T-helper 2 cell treated with Interferon-gamma antibody and Interleukin-4, amounts not matched to agents 100 ng/mL and 5 ng/mL, for 36 hours (primary cell): Measurements from ENCODE around the gene MBLAC1. TPM values are rescaled to one million over a fixed set of nuclear protein-coding genes. Genes with fewer than 3 reads are reported as not detected.

Experiments
- intact Hi-C: fragments of 100-400 bp; cut with micrococcal nuclease; formaldehyde crosslinking; loops from one replicate; pipeline ENCODE4 v1.15.1; 2023
- total RNA-seq: library from RNA; stranded (reverse); gene quantifications from 2 replicates; pipeline ENCODE4 v1.2.3, GENCODE V29; 2022

The MBLAC1 gene
- total RNA-seq, 1 donor from 2014 or later: 2.7 TPM

DNA sequence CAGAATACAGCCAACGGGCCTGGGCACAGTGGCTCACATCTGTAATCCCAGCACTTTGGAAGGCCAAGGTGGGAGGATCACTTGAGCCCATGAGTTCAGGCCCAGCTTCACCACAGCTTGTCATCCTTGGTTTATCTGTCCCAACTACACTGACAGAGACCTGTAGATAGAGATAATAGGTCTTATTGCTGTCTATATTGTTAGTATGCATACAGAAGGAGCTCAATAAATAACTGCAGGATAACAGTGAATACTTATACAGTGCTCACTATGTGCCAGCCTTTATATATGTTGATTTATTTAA, 6.1 kb upstream of the MBLAC1 start:
- intact Hi-C loops: no loop called here

DNA sequence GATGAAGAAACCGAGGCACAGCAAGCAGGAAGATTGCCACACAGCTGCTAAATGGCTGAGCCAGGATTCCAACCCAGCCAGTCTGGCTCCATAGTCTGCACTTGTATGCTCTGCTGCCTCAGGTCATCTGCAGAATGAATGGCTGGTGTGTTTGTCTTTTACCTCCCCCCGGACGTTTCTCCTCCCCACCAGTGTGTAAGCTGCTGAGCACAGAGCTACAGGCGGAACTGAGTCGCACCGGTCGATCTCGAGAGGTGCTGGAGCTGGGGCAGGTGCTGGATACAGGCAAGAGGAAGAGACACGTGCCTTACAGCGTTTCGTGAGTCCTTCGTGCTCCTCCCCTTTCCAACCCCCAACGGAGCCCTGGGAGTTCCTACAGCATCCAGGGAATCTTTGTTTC, 4.7 kb upstream of the MBLAC1 start:
- intact Hi-C loops: no loop called here

DNA sequence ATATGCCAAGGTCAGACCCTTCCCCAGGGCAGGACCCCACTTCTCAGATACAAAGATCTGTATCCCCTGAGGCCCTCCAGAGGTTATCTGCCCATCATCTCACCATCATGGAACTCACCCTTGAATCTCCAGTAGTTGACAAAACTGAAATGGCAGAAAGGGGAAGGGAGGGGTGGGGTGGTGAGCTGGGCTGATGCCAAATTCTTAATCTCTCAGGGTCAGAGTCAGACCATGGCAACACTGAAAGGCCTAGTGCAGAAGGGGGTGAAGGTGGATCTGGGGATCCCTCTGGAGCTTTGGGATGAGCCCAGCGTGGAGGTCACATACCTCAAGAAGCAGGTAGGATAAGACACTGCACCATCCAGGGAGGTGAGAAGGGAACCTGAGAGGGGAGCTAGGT, 4.2 kb upstream of the MBLAC1 start:
- intact Hi-C loops: no loop called here

DNA sequence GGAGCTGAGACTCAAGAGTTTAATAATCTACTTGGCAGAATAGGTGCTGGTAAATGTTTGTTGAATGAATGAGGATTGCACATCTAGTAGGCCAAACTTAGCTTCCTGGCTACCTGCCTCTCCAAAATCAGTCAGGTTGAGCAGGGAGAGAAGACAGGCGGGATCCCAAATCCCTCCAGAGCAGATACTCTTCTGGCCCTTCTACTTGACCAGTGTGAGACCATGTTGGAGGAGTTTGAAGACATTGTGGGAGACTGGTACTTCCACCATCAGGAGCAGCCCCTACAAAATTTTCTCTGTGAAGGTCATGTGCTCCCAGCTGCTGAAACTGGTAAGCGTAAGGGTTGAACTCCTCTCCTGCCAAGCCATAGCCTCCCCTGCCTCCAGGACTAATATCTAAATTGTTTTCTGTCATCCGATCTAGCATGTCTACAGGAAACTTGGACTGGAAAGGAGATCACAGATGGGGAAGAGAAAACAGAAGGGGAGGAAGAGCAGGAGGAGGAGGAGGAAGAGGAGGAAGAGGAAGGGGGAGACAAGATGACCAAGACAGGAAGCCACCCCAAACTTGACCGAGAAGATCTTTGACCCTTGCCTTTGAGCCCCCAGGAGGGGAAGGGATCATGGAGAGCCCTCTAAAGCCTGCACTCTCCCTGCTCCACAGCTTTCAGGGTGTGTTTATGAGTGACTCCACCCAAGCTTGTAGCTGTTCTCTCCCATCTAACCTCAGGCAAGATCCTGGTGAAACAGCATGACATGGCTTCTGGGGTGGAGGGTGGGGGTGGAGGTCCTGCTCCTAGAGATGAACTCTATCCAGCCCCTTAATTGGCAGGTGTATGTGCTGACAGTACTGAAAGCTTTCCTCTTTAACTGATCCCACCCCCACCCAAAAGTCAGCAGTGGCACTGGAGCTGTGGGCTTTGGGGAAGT, 2.2 kb upstream of the MBLAC1 start:
- intact Hi-C loops: loop anchor here (5.0 kb wide), 1 partner anchor 42 kb away; the partner anchor contains the start of gene ZNF3

DNA sequence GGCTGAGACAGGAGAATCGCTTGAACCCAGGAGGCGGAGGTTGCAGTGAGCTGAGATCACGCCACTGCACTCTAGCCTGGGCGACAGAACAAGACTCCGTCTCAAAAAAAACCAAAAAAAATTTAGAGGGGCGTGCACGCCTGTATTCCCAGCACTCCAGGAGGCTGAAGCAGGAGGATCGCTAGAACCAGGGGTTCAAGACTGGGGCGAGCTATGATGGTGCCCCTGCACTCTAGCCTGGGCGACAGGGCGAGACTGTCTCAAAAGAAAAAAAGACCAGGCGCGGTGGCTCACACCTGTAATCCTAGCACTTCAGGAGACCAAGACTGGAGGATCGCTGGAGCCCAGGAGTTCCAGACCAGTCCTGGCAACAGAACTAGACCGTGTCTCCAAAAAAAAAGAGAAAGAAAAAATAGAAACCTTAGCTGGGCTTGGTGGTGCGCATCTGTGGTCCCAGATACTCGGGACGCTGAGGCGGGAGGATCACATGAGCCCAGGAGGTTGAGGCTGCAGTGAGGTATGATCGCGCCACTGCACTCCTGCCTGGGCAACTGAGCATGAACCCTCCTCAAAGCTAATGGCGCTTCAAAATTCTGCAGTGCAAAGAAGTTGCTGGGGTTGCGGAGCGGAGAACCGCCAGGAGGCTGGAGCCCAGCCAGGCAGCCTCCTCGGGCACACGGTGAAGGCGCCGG, 382 bp upstream of the MBLAC1 start:
- intact Hi-C loops: loop anchor here (2.0 to 5.0 kb wide), 4 partner anchors 44 to 302 kb away; partner anchors contain the start of genes MEPCE, TRIM4, ZCWPW1 and ZNF3

DNA sequence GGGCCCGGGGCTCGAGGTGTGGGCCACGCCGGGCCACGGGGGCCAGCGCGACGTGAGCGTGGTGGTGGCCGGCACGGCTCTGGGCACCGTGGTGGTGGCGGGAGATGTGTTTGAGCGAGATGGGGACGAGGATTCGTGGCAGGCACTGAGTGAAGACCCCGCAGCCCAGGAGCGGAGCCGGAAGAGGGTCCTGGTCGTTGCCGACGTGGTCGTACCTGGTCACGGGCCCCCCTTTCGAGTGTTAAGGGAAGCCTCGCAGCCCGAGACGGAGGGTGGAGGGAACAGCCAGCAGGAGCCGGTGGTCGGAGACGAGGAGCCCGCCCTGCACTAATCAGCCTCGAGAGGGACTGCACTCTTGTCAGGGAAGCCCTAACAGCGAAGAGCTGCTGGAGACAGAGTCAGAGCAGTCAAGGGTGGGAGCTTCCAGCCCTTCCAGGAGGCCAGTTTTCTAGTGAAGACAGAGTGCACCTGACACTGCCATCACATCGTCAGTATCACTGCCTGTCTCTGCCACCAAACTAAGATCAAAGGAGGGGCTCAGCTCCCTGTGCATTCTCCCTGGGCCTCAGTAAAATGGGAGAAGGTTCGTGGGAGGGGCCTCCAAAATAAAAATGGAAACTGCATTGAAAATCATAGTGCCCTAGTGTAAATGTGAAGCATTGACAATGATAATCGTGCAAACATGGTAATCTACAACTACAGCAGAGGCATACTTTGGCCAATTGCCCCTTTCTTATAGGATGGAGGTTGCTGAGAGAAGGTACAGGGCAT, 1.3 kb downstream of the MBLAC1 start:
- intact Hi-C loops: loop anchor here (1.0 to 5.0 kb wide), 7 partner anchors 9 to 301 kb away; partner anchors contain the start of genes AP4M1, CNPY4, LAMTOR4 and MCM7

DNA sequence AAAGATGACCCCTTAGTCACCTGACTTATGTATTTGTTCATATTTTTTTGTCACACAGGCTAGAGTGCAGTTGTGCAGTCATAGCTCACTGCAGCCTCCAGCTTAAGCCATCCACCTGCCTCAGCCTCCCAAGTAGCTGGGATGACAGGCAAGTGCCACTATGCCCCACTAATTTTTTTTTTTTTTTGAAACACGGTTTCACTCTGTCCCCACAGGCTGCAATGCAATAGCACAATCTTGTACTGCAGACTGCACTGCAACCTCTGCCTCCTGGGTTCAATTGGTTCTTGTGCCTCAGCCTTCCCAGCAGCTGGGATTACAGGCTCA, 1.8 kb downstream of the MBLAC1 start:
- intact Hi-C loops: loop anchor here (5.0 kb wide), 1 partner anchor 46 kb away; the partner anchor contains the start of gene ZNF3

DNA sequence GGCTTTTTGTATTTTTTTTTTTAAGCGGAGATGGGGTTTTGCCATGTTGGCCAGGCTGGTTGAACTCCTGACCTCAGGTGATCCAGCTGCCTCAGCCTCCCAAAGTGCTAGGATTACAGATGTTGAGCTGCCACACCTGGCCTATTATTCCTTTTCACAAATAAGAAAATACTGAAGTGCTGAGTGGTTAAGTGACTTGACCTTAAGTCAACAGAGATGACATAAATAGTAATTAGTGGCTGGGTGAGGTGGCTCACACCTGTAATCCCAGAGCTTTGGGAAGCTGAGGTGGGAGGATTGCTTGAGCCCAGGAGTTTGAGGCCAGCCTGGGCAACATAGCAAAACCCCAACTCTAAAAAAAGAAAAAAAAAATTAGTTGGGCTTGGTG, 3.4 kb downstream of the MBLAC1 start:
- intact Hi-C loops: loop anchor here (1.0 to 5.0 kb wide), 2 partner anchors 136 to 142 kb away; no protein-coding TSS in a partner anchor

DNA sequence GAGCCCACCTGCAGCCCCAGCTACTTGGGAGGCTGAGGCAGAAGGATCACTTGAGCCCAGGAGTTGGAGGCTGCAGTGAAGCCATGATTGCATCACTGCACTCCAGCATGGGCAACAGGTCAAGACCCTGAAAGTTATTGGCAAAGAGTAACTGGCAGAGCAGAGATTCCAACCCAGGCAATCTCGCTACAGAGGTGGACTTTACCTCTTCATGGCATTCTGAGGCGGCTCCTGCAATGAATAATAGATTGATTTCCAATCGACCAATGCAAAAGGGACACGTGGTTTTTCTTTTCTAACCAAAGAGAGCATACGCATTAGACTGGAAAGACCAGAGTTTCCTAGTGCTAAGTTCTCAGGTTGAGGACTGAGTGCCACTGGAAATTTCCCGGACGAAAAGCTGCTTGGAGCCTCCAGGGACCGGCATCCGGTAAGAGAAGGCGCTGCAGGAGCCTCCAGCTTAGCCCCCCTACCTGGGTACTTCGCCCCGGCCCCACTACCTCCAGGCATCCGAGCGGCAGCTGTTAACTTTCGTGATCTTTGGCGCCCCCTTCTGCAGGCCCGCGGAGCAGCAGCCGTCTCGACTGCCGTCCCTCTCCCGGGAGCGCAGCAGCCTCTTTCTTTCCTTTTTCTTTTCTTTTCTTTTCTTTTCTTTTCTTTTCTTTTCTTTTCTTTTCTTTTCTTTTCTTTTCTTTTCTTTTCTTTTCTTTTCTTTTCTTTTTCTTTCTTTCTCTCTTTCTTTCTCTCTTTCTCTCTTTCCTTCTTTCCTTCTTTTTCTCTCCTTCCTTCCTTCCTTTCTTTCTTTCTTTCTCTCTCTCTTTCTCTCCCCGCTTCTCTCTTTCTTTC, 4.1 kb downstream of the MBLAC1 start:
- intact Hi-C loops: loop anchor here (1.0 to 5.0 kb wide), 2 partner anchors 137 to 141 kb away; no protein-coding TSS in a partner anchor

DNA sequence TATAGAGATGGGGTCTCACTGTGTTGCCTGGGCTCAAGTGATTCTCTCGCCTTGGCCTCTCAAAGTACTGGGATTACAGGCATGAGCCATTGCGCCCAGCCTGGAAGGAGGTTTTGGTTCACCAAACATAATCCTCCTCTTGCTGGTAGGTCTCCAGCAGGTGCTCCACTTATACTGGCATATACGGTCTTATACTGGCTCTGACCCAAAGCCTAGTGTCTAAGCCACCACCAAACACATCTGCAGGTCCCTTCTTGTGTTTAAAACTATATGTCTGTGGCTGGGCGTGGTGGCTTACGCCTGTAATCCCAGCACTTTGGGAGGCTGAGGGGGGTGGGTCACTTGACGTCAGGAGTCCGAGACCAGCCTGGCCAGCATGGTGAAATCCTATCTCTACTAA, 5.4 kb downstream of the MBLAC1 start:
- intact Hi-C loops: loop anchor here (1.0 to 5.0 kb wide), 3 partner anchors 89 to 275 kb away; no protein-coding TSS in a partner anchor

DNA sequence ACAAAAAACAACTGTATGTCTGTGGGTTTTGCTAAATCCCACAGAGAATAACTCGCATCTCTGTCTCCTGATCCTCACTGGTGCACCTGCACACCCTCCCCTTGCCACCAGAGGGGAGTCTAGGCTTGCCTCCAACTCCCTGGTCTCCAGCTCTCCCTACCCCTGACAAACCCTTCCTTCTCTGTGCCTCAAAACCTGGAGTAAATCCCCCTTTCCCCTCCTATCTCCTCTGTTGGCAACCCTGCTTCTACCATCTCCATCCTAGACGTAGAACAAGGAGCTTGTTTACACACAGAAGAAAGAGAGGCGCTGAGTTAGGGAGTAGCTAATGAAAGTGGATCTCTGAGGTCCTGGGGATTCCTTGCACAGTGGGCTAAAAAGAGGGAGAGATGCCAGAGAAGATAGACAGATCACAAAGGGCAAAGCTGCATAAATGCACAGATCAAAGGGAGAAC, 6.0 kb downstream of the MBLAC1 start:
- intact Hi-C loops: loop anchor here (1.0 to 5.0 kb wide), 3 partner anchors 89 to 275 kb away; no protein-coding TSS in a partner anchor

DNA sequence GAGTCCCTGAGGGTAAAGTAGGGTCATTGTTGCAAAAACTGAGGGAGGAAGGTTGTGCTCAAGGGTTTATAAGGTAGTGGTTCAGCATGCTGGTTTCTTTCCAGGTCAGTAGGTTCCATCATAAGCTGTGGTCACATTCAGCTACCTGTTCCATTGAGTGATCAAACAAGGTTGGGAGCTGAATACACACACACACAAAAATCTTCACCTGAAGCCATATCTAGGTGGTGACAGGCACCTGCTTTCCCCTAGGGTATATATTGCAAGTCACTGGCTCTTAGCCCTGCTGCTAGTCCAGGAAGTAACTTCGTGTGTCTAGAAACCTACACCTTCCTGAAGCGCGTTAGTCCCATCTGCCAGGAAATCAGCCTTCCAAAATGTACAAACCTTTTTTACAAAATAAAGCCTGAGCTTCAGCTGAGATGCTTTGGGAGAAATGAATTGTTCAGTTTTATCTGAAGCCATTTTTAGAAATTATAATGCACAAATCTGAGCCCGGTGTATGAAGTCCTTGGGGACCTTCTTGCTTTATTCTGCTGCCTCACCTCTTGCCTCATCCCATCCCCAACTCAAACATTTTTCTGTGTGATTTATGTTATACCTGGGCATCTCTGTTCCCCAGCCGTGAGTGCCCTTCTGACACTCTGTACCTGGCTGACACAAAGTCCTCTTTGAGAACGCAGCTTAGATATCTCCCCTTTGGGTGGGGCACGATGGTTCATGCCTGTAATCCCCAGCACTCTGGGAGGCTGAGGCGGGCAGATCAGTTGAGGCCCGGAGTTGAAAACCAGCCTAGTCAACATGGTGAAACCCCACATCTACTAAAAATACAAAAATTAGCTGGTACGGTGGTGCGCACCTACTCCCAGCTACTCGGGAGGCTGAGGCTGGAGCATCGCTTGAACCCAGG, 11.3 kb downstream of the MBLAC1 start:
- intact Hi-C loops: no loop called here

DNA sequence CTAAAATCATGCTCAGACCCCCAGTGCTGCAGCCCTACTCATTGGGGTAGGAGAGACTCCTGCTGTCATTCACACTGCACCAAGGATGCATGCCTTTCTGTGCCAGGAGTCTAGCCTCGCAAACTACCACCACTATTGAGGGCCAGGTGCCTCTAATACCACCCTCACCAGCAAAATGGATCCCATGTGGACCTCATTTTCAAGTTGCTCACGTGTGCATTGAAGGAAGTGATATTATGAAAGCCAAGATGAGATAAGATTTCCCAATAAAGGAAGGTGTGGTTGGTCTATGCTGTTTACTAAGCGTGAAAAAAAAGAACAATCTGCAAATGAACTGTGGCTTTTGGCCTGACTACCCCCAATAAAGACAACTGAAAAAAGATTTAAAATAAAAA, 14.8 kb downstream of the MBLAC1 start:
- intact Hi-C loops: no loop called here

DNA sequence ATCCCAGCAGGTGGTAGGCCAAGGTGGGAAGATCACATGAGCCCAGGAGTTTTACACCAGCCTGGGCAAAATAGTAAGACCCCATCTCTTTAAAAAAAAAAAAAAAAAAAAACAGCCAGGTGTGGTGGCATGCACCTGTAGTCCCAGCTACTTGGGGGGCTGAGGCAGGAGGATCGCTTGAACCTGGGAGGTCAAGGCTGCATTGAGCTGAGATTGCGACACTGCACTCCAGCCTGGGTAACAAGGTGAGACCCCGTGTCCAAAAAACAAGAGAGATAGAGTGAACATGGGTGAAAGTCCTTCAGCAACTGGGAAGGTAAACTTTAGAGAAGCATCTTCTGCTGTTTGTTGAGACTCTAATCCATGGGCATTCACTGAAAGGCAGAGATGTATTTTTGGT, 15.7 kb downstream of the MBLAC1 start:
- intact Hi-C loops: no loop called here

DNA sequence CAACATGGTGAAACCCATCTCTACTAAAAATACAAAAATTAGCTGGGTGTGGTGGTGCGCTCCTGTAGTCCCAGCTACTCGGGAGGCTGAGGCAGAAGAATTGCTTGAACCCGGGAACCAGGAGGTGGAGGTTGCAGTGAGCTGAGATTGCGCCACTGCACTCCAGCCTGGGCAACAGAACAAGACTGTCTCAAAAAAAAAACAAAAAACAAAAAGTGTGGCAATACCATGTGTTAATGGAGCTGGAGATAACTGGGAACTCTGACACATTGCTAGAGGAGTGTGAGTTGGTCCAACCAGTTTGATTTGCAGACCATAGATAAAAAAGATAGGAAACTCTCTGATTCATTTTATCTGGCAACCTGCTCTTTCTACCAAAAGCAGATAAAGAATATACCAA, 19.6 kb downstream of the MBLAC1 start:
- intact Hi-C loops: loop anchor here (5.0 kb wide), 1 partner anchor 126 kb away; no protein-coding TSS in a partner anchor

DNA sequence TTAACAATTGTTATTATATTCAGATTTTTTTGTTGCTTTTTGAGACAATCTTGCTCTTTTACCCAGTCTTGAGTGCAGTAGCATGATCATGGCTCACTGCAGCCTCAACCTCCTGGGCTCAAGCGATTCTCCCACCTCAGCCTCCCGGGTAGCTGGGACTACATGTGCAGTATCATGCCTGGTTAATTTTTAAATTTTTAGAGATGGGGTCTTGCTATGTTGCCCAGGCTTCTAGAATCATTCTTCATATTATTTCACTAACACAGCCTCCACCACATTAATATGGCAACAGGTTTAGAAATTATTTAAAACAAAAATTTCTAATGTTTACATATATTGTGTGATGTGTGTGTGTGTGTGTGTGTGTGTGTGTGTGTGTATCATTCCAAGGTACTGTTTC, 20.5 kb downstream of the MBLAC1 start:
- intact Hi-C loops: loop anchor here (5.0 kb wide), 1 partner anchor 125 kb away; no protein-coding TSS in a partner anchor

DNA sequence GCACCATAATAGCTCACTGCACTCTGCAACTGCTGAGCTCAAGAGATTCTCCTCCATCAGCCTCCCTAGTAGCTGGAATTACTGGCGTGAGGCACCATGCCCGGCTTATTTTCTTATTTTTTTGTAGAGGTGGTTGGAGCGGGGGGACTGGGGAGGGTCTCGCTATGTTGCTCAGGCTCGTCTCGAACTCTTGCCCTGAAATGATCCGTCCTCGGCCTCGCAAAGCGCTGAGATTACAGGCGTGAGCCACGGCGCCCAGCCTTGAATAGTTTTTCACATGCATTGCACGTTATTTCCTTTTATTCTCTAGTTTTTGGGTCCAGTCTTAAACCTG, 21.4 kb downstream of the MBLAC1 start:
- intact Hi-C loops: loop anchor here (1.0 to 5.0 kb wide), 7 partner anchors 10 to 281 kb away; partner anchors contain the start of genes AP4M1, GPC2, MCM7 and MEPCE

DNA sequence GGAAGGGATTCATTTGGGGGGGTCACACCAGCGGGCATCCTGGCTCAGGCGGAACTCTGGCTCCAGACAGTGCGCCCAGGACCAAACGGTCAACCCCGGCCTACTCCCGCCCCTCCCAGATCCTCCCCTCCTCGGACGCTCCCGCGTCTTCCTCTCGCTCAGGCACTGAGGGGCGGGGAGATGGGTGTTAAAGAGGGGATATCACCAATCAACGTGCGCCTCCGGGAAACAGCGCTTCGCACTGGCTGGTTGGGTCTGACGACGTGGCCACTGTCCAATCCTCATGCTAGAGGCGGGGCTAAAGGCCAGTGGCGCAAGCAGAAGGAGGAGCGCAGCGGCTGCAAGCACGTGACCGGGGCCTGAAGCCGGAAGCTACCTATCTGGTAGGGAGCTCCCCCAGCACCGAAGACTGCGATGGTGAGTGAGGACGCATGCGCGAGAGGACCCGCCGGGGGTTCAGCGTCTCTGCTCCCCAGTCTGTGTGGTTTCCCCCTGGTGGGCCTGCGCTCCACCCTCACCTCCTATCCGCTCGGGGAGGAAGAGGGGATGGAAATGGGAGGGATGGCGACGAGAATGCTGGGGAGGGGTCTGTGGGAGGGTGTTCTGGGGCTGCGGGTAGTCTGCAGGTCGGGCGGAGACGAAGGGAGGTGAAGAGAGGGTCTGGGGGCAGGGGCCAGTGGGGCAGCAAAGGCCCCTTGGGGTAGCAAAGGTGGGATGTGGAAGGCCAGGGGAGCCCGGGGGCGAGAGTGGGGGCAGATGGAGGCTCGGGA, 22.0 kb downstream of the MBLAC1 start, which contains the start of gene LAMTOR4:
Gene LAMTOR4 (plus strand): TSS at position 360 of the 770 bp plus-strand sequence. CDS start 55 bp downstream, at position 415.
- intact Hi-C loops: loop anchor here (1.0 to 5.0 kb wide), 7 partner anchors 10 to 281 kb away; partner anchors contain the start of genes AP4M1, GPC2, MCM7 and MEPCE
